HCT116 (cell line): ENCODE data around the gene RIPK4. TPM values are rescaled to one million over a fixed set of nuclear protein-coding genes. Genes with fewer than 3 reads are reported as not detected.

Experiments used
- ATAC-seq: fragments of 200-7000 bp; cut with Tn5 transposase; 2 replicates; pipeline ENCODE4 v1.9.1; 2020; ENCODE audit warnings: mild to moderate bottlenecking, moderate library complexity
- BruUV-seq: library from RNA; stranded (reverse); fragments of 400-500 nt; replicated peaks from 2 replicates; lab custom pipeline; 2021; lab: Mats Ljungman, UMichigan
- CTCF ChIA-PET: fragments of 300-600 bp; sonication (Branson Sonifier 250); formaldehyde crosslinking; loops from one replicate; lab custom pipeline; 2021; ENCODE audit warnings: antibody characterized with exemption; lab: Charles Lee
- POLR2A ChIA-PET: fragments of 300-600, 350-600 bp; sonication (Branson Sonifier 250); formaldehyde crosslinking; loops from one replicate; lab custom pipeline; 2021; ENCODE audit warnings: antibody characterized with exemption; lab: Charles Lee
- RAD21 ChIA-PET, 2 experiments: fragments of 300-600 bp; sonication (Branson Sonifier 250); formaldehyde crosslinking; loops; one replicate each; lab custom pipeline; 2023; ENCODE audit warnings: low total read pairs in 2 of 2; ENCODE audit not compliant: uncharacterized antibody in 2 of 2, unreplicated experiment in 2 of 2, low non-redundant PET in 1 of 2; lab: Charles Lee
- DNase-seq: peaks from one replicate; pipeline ENCODE4 v3.0.0-alpha.2; 2010; ENCODE audit warnings: low read depth, low spot score
- H2AFZ ChIP-seq: fragments of 200-600 bp; shearing (Covaris generic), sonication (generic); 2 replicates; pipeline ENCODE4 v1.6.1; 2017; ENCODE audit warnings: low read depth, mixed run types, mixed read lengths, antibody characterized with exemption, low read length; ENCODE audit not compliant: poor library complexity, severe bottlenecking
- H3K27ac ChIP-seq: 2 replicates; pipeline ENCODE4 v1.5.1; 2012; ENCODE audit warnings: low read depth, low read length
- H3K27me3 ChIP-seq: fragments of 200-600 bp; sonication (generic); 2 replicates; pipeline ENCODE4 v1.6.1; 2016; ENCODE audit warnings: mixed run types, low read length, mixed read lengths; ENCODE audit not compliant: insufficient read depth
- H3K36me3 ChIP-seq, 2 experiments: fragments of 200-500 bp in 1 of 2; fragments of 200-600 bp in 1 of 2; sonication (Bioruptor generic) in 1 of 2; sonication (generic) in 1 of 2; 2 replicates each; pipeline versions ENCODE4 v1.5.1 to v1.6.1; 2014 to 2016; ENCODE audit warnings: low read length in 2 of 2, inconsistent platforms in 1 of 2, mixed read lengths in 1 of 2, mixed run types in 1 of 2; ENCODE audit not compliant: insufficient read depth in 2 of 2, control insufficient read depth in 1 of 2
- H3K4me1 ChIP-seq, 2 experiments: fragments of 200-600 bp in 1 of 2; sonication (generic) in 1 of 2; 2 replicates each; pipeline versions ENCODE4 v1.5.1 to v1.6.1; 2012 to 2017; ENCODE audit warnings: low read length in 2 of 2, inconsistent platforms in 1 of 2, mild to moderate bottlenecking in 1 of 2, mixed read lengths in 1 of 2, mixed run types in 1 of 2, moderate library complexity in 1 of 2; ENCODE audit not compliant: insufficient read depth in 2 of 2, control insufficient read depth in 1 of 2
- H3K4me2 ChIP-seq: fragments of 200-600 bp; sonication (generic); 2 replicates; pipeline ENCODE4 v1.6.1; 2017; ENCODE audit warnings: mixed run types, low read length, mixed read lengths
- H3K4me3 ChIP-seq, 2 experiments: fragments of 200-600 bp in 1 of 2; sonication (generic) in 1 of 2; replicated peaks in 1 of 2; 2 replicates each; pipeline ENCODE4 v1.5.1; 2011 to 2016; ENCODE audit warnings: low read length in 2 of 2, control low read depth in 1 of 2, low read depth in 1 of 2, mild to moderate bottlenecking in 1 of 2, mixed read lengths in 1 of 2, mixed run types in 1 of 2
- H3K79me2 ChIP-seq: fragments of 200-600 bp; sonication (generic); 2 replicates; pipeline ENCODE4 v1.6.1; 2017; ENCODE audit warnings: mild to moderate bottlenecking, mixed run types, low read length, moderate library complexity, mixed read lengths; ENCODE audit not compliant: insufficient read depth
- H3K9ac ChIP-seq: fragments of 200-600 bp; sonication (generic); 2 replicates; pipeline ENCODE4 v1.6.1; 2016; ENCODE audit warnings: low read length, mixed read lengths
- H3K9me2 ChIP-seq: fragments of 200-600 bp; sonication (generic), shearing (Covaris generic); 2 replicates; pipeline ENCODE4 v1.6.1; 2017; ENCODE audit warnings: mixed run types, mild to moderate bottlenecking, moderate library complexity; ENCODE audit not compliant: insufficient read depth
- H3K9me3 ChIP-seq, 2 experiments: fragments of 200-500 bp in 1 of 2; fragments of 200-600 bp in 1 of 2; sonication (Bioruptor generic) in 1 of 2; sonication (generic) in 1 of 2; 2 replicates each; pipeline ENCODE4 v1.6.1; 2014 to 2017; ENCODE audit warnings: low read length in 2 of 2, mixed read lengths in 2 of 2, inconsistent platforms in 1 of 2, low read depth in 1 of 2, mild to moderate bottlenecking in 1 of 2, mixed run types in 1 of 2, moderate library complexity in 1 of 2; ENCODE audit not compliant: control insufficient read depth in 1 of 2, insufficient read depth in 1 of 2
- H4K20me1 ChIP-seq: fragments of 200-600 bp; sonication (generic), shearing (Covaris generic); 2 replicates; pipeline ENCODE4 v1.6.1; 2017; ENCODE audit warnings: mixed run types, mild to moderate bottlenecking, moderate library complexity; ENCODE audit not compliant: insufficient read depth
- ATF3 ChIP-seq: IDR thresholded peaks from 2 replicates; pipeline ENCODE4 v1.6.1; 2012
- CBX3 ChIP-seq: IDR thresholded peaks from 2 replicates; pipeline ENCODE4 v1.6.1; 2012; ENCODE audit warnings: low read depth
- CEBPB ChIP-seq: IDR thresholded peaks from 2 replicates; pipeline ENCODE4 v1.6.1; 2012; ENCODE audit warnings: low read depth
- CTCF ChIP-seq, 3 experiments: fragments of 200-600 bp in 1 of 3; sonication (generic) in 1 of 3; IDR thresholded peaks in 2 of 3; conservative IDR thresholded peaks in 1 of 3; 2 replicates each; pipeline ENCODE4 v1.5.1; 2012 to 2017; ENCODE audit warnings: low read depth in 2 of 3, low read length in 2 of 3, antibody characterized with exemption in 1 of 3, borderline replicate concordance in 1 of 3, control low read depth in 1 of 3, mild to moderate bottlenecking in 1 of 3, mixed read lengths in 1 of 3, mixed run types in 1 of 3, moderate library complexity in 1 of 3; ENCODE audit not compliant: insufficient read depth in 1 of 3
- EZH2 ChIP-seq: fragments of 200-600 bp; sonication (generic); IDR thresholded peaks from 2 replicates; pipeline ENCODE4 v1.6.1; 2017; ENCODE audit warnings: antibody characterized with exemption, mixed run types
- EZH2phosphoT487 ChIP-seq: fragments of 200-600 bp; IDR thresholded peaks from 2 replicates; pipeline ENCODE4 v1.6.1; 2018; ENCODE audit warnings: antibody characterized with exemption, borderline replicate concordance
- FOSL1 ChIP-seq: IDR thresholded peaks from 2 replicates; pipeline ENCODE4 v1.6.1; 2012; ENCODE audit warnings: low read depth
- JUND ChIP-seq: IDR thresholded peaks from 2 replicates; pipeline ENCODE4 v1.6.1; 2012
- MAX ChIP-seq: IDR thresholded peaks from 2 replicates; pipeline ENCODE4 v1.6.1; 2012
- POLR2A ChIP-seq: IDR thresholded peaks from 2 replicates; pipeline ENCODE4 v1.7.0; 2011; ENCODE audit warnings: borderline replicate concordance; ENCODE audit not compliant: insufficient read depth, insufficient read length; ENCODE audit errors: extremely low read depth
- POLR2AphosphoS5 ChIP-seq: IDR thresholded peaks from 2 replicates; pipeline ENCODE4 v1.6.1; 2011; ENCODE audit warnings: mild to moderate bottlenecking, low read depth, low read length, moderate library complexity
- RAD21 ChIP-seq: IDR thresholded peaks from 2 replicates; pipeline ENCODE4 v1.6.1; 2012; ENCODE audit warnings: low read depth, mild to moderate bottlenecking
- REST ChIP-seq: IDR thresholded peaks from 2 replicates; pipeline ENCODE4 v1.6.1; 2012; ENCODE audit warnings: low read depth
- SIN3A ChIP-seq: IDR thresholded peaks from 2 replicates; pipeline ENCODE4 v1.6.1; 2012; ENCODE audit warnings: low read depth
- SP1 ChIP-seq: IDR thresholded peaks from 2 replicates; pipeline ENCODE4 v1.6.1; 2012; ENCODE audit warnings: low read depth
- YY1 ChIP-seq: IDR thresholded peaks from 2 replicates; pipeline ENCODE4 v1.6.1; 2011; ENCODE audit warnings: low read length, low read depth, moderate library complexity, mild to moderate bottlenecking; ENCODE audit not compliant: insufficient replicate concordance; ENCODE audit errors: extremely low read depth
- ZBTB33 ChIP-seq: IDR thresholded peaks from 2 replicates; pipeline ENCODE4 v1.6.1; 2011; ENCODE audit warnings: mild to moderate bottlenecking, low read length, moderate library complexity; ENCODE audit not compliant: insufficient replicate concordance; ENCODE audit errors: extremely low read depth
- ZFX ChIP-seq: fragments of 450-650 bp; IDR thresholded peaks from 2 replicates; pipeline ENCODE4 v1.6.1; 2017
- ZNF274 ChIP-seq: fragments of 200-500 bp; sonication (Bioruptor generic); IDR thresholded peaks from 2 replicates; pipeline ENCODE4 v1.6.1; 2014; ENCODE audit warnings: mild to moderate bottlenecking, low read depth, low read length, inconsistent platforms
- intact Hi-C: fragments of 100-400 bp; cut with micrococcal nuclease; formaldehyde crosslinking; loops from 2 replicates; pipeline ENCODE4 v1.10.0; 2022
- total RNA-seq: library from RNA; stranded (reverse); gene quantifications from one replicate; pipeline ENCODE4 v1.2.1, GENCODE V29; 2021; ENCODE audit not compliant: unreplicated experiment

RIPK4 gene
- total RNA-seq, 1 experiment from 2014 or later = 9.9 TPM

GRCh38 chr21:41713495-41714281 lies 53.2 kb downstream of the RIPK4 start:
- H2AFZ ChIP-seq = no peak overlapping the region
- ATAC-seq (no peak), DNase-seq (no peak)
- H4K20me1 ChIP-seq = no peaks in the 10 kb centered on the region
- ChIA-PET POLR2A (no interaction called here), RAD21 (interaction anchor here in 1 of 2 experiments (1.1 kb wide), 1 partner anchor 36 kb away, joined by 3 read pairs; no protein-coding TSS in a partner anchor), CTCF (no interaction called here)
- H3K4me2 ChIP-seq = no peak overlapping the region
- no peaks in the 10 kb centered on the region for H3K9me2 ChIP-seq
- no peak overlapping the region for H3K9ac ChIP-seq
- H3K79me2 ChIP-seq = no peaks in the 10 kb centered on the region
- no peak for TF ChIP-seq POLR2AphosphoS5
- no peak for TF ChIP-seq CEBPB
- no peak for TF ChIP-seq RAD21
- no peak for TF ChIP-seq ATF3
- no peak for TF ChIP-seq MAX
- TF ChIP-seq SIN3A = no peak
- TF ChIP-seq REST = no peak
- no peak for TF ChIP-seq EZH2phosphoT487
- no peak for TF ChIP-seq CBX3
- TF ChIP-seq POLR2A = no peak
- no peak for TF ChIP-seq ZFX
- TF ChIP-seq YY1 = no peak
- TF ChIP-seq CTCF (IDR thresholded peaks at IDR 0.05 in 2 of 3, conservative IDR thresholded peaks at IDR 0.05 in 1 of 3; ENCODE audit: borderline replicate concordance in 1 of 3, insufficient read depth in 1 of 3, low read depth in 2 of 3, low read length in 2 of 3) = no peak
- TF ChIP-seq SP1 = no peak
- no peak for TF ChIP-seq JUND
- TF ChIP-seq EZH2 = no peak
- no peak for TF ChIP-seq ZNF274
- no peak for TF ChIP-seq FOSL1
- no peak for TF ChIP-seq ZBTB33
- no peak overlapping the region for H3K4me3 ChIP-seq
- no peak overlapping the region for H3K27ac ChIP-seq
- H3K27me3 ChIP-seq = no peaks in the 10 kb centered on the region
- no peaks in the 10 kb centered on the region for H3K9me3 ChIP-seq
- intact Hi-C loops = no loop called here
- peaks cover 0 to 12% of the 10 kb centered on the region in 2 experiments; a peak in 2 of 4 replicates for H3K4me1 ChIP-seq
- H3K36me3 ChIP-seq = no peaks in the 10 kb centered on the region
- BruUV-seq = no TSS peak
